Stimulated activated CD8-positive, alpha-beta memory T cell treated with anti-CD3 and anti-CD28 coated beads, Interleukin-15, amount 100 ng/mL, for 24 hours (primary cell): ENCODE results near the gene TP73.
"Not testable (repeated sequence)": the region's sequence is repeated elsewhere in the genome, so short reads cannot be mapped to it uniquely, and the experiment has no call there.

Experiments
- DNase-seq: peaks from one replicate; pipeline ENCODE4 v3.0.0-alpha.2; 2020; ENCODE audit warnings: low read depth

The TP73 gene

DNA sequence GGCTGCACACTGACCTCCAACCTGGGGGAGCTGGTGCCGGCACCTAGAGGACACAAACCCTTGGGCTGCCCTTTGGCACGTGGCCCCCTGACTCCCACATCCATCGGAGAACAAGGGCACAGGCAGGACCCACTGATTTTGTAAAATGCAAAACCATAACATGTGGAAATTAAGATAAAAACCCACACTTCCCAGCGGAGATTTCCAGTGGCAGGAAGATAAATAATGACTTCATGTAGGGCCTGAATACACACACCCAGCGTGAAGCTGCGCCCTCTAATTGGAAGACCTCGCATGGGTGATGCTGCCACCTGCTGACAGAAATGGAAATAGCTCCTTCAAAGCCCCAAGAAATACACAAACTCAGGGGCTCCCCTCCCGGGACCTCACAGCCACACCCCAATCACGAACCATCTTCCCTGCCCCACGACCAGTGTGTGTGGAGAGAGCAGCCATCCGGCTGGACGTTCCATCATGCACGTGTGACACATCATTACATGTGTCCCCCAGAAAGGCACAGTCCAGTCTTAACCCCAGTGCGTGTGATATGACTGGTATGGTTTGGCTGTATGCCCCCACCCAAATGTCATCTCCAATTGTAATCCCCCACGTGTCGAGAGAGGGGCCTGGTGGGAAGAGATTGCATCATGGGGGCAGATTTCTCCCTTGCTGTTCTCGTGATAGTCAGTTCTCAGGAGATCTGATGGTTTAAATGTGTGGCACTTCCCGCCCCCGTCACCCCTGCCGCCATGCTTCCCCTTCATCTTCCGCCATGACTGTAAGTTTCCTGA, 33.2 kb upstream of the TP73 start:
- peak; percentile 31 for DNase-seq

- no peak for DNase-seq
Observed at GRCh38 chr1:3620708-3621107, 31.6 kb upstream of the TP73 start.

DNA sequence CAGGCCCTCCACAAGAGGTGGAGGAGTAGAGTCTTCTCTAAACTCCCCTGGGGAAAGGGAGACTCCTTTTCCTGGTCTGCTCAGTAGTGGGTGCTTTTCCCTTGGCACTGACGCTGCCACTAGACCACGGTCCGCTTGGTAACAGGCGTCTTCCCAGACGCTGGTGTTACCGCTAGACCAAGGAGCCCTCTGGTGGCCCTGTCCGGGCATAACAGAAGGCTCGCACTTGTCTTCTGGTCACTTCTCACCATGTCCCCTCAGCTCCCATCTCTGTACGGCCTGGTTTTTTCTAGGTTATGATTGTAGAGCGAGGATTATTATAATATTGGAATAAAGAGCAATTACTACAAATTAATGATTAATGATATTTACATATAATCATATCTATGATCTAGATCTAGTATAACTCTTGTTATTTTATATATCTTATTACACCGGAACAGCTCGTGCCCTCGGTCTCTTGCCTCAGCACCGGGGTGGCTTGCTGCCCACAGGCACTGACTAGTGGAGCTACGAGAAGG, 31.1 kb upstream of the TP73 start:
- not testable (repeated sequence) for DNase-seq

DNA sequence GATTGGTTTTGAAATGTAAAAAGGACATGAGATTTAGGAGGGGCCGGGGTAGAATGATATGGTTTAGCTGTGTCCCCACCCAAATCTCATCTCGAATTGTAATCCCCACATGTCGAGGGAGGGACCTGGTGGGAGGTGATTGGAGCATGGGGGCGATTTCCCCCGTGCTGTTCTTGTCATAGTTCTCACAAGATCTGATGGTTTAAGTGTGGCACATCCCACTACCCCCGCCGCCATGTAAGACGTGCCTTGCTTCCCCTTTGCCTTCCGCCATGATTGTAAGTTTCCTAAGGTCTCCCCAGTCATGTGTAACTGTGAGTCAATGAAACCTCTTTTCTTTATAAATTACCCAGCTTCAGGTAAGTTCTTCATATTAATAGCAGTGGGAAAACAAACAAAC, 30.2 kb upstream of the TP73 start:
- not testable (repeated sequence) for DNase-seq

- DNase-seq = no peak
Observed at GRCh38 chr1:3623441-3624199, 28.7 kb upstream of the TP73 start.

DNA sequence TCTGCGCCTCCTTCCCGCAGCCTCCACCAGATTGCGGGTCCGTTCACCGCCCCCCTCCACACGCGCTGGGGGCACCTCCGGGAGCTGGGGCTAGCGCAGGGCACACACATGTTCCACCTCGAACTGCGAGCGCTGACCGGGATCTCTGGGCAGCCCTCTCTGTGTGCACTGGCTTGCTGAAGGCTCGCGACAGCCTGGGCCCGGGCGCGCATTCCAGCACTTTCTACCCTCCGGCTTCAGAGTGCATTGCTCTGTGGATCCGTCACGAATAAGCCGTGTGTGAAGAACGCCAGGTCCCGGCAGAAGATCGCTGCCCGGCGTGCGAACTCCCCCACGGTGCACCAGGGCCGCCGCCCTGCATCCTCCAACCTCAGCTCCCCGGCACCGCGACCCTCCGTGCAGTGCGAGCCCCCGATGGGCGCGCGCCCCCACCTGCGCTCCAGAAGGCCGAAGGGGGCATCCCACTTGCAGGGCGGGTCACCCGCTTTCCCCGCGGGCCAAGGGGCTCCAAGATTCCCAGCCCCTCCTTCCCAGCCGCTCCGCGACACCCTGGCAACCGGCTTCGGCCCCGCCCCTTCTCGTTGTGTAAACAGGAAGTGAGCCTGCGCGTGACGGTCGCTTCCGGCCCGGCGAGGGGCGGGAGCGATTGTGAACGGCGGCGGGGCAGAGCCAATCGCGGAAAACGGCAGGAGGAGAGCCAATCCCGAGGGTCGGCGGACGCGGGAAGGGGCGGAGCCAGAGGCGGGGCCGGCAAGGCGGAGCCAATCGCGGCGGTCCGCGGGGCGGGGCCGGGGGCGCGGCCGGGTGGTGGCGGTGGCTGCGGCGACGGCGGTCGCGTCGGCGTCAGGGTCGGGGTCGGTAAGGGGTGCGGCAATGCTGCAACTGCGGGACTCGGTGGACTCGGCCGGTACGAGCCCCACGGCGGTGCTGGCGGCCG, 27.8 kb upstream of the TP73 start, which contains the start of gene TPRG1L:
Gene TPRG1L (plus strand): TSS at position 816 of the 937 bp plus-strand sequence. CDS start 58 bp downstream, at position 874.
- peak; percentile 98 for DNase-seq

DNA sequence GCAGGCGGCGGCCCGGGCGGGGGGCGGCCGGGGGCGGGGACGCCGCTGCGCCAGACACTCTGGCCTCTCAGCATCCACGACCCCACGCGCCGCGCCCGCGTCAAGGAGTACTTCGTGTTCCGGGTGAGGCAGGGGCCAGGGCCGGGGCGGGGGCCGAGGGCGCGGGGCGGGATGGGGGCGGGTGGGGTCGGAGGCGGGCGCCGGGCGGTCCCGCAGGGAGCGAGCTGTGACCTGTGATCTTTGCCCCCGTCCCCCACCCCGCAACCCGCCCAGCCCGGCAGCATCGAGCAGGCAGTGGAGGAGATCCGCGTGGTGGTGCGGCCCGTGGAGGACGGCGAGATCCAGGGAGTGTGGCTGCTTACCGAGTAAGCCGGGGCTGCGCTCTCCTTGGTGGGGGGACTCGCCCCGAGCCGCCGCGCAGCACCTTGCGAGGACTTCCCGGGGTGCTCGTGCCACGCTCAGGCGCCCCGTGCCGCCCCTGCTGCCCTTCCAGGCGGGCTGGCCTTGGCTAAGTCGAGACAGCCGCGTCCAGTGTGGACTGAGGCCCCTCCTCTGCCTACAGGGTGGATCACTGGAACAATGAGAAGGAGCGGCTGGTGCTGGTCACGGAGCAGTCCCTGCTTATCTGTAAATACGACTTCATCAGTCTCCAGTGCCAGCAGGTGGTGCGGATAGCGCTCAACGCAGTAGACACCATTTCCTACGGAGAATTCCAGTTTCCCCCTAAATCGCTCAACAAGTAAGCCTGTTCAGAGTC, 27.0 kb upstream of the TP73 start:
- no peak for DNase-seq

DNA sequence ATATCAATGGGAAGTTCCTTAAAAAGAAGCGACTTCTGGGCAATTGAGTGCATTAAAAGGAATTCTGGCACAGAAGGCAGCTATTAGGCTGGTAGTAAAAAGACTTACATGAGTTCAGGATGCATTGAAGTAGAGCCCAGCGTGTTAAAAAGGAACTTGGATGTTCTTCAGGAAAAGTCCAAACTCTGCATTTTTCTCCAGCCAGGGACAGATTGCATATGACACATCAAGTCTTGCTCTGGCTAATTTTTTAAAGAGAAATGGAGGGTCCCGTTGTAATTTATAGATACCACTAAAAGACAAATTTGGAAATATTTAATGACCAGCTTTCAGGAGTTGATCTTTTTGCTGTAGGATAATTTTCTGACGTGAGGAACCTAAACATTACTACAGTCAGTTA, 26.3 kb upstream of the TP73 start:
- no peak for DNase-seq

GRCh38 chr1:3627515-3628253, 24.6 kb upstream of the TP73 start:
- no peak for DNase-seq

- no peak for DNase-seq
Observed at GRCh38 chr1:3628445-3628844, 23.9 kb upstream of the TP73 start.

DNA sequence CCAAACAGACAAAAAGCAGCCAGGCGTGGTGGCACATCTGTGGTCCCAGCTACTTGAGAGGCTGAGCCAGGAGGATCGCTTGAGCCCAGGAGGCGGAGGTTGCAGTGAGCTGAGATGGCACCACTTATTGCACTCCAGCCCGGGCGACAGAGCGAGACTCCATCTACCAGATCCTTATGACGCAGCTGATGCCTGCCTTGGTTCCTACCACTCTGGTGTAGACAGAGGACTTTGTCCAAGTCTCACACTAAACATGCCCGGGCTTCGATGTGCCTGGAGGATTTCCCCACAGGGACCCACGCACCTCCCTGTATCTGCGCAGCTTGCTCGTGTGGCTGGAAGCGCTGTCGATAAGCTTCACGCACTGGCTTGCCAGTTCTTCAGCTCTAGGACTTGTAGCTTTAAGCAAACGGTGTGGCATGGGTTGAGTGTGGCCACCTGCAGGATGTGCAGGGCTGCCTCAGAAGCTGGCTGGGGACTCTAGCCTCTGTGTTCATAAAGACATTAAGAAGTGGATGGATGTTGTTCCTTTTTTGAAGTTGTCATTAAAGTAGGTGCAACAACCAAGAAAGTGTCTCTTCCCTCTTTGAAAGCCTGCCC, 22.7 kb upstream of the TP73 start:
- DNase-seq = no peak

GRCh38 chr1:3630161-3630611, 22.1 kb upstream of the TP73 start:
- DNase-seq = no peak

GRCh38 chr1:3630914-3631313, 21.4 kb upstream of the TP73 start:
- no peak for DNase-seq

GRCh38 chr1:3631320-3632260, 20.7 kb upstream of the TP73 start:
- no peak for DNase-seq

GRCh38 chr1:3632298-3632697, 20.0 kb upstream of the TP73 start:
- DNase-seq = no peak

GRCh38 chr1:3632716-3633343, 19.5 kb upstream of the TP73 start:
- no peak for DNase-seq

GRCh38 chr1:3633344-3634058, 18.8 kb upstream of the TP73 start:
- no peak for DNase-seq
